OCI-LY3 (cell line): ENCODE data around the gene TESK2.

Source experiments
- H2AFZ ChIP-seq: fragments of 200-600, 300-600 bp; shearing (Covaris generic); 2 replicates; pipeline ENCODE4 v1.6.0; 2014; ENCODE audit warnings: antibody characterized with exemption, low read depth, low read length
- H3K27ac ChIP-seq: fragments of 200-600, 300-600 bp; sonication (generic); 2 replicates; pipeline ENCODE4 v1.5.1; 2014; ENCODE audit warnings: mild to moderate bottlenecking, low read length, moderate library complexity, mixed read lengths
- H3K27me3 ChIP-seq: fragments of 200-600, 300-600 bp; sonication (generic); 2 replicates; pipeline ENCODE4 v1.6.1; 2014; ENCODE audit warnings: low read depth, low read length, mixed read lengths
- H3K36me3 ChIP-seq: fragments of 200-600, 300-600 bp; sonication (generic); replicated peaks from 2 replicates; pipeline ENCODE3; 2014; ENCODE audit warnings: low read depth, low read length, mixed read lengths
- H3K4me1 ChIP-seq: fragments of 300-600, 200-600 bp; sonication (generic); 2 replicates; pipeline ENCODE4 v1.6.1; 2014; ENCODE audit warnings: low read length, mixed read lengths
- H3K4me2 ChIP-seq: fragments of 200-600, 300-600 bp; sonication (generic); 2 replicates; pipeline ENCODE4 v1.6.1; 2014; ENCODE audit warnings: low read length, mixed read lengths
- H3K4me3 ChIP-seq: fragments of 300-600, 200-600 bp; sonication (generic); 2 replicates; pipeline ENCODE4 v1.5.1; 2014; ENCODE audit warnings: antibody characterized with exemption, mild to moderate bottlenecking, low read length, moderate library complexity
- H3K79me2 ChIP-seq: fragments of 300-600, 200-600 bp; shearing (Covaris generic); 2 replicates; pipeline ENCODE4 v1.6.1; 2014; ENCODE audit warnings: mild to moderate bottlenecking, low read length, mixed read lengths
- H3K9ac ChIP-seq: fragments of 300-600, 200-600 bp; shearing (Covaris generic); 2 replicates; pipeline ENCODE4 v1.6.0; 2014; ENCODE audit warnings: mild to moderate bottlenecking, low read length, moderate library complexity
- H3K9me3 ChIP-seq: fragments of 200-600, 300-600 bp; shearing (Covaris generic); 2 replicates; pipeline ENCODE4 v1.6.1; 2014; ENCODE audit warnings: low read length, mixed read lengths; ENCODE audit not compliant: insufficient read depth
- H4K20me1 ChIP-seq: fragments of 200-600, 300-600 bp; sonication (generic); 2 replicates; pipeline ENCODE4 v1.6.1; 2016; ENCODE audit warnings: low read length, mixed read lengths; ENCODE audit not compliant: insufficient read depth
- CTCF ChIP-seq: fragments of 200-600, 300-600 bp; sonication (generic); IDR thresholded peaks from 2 replicates; pipeline ENCODE4 v1.5.1; 2014; ENCODE audit warnings: antibody characterized with exemption, low read length, low read depth
- EZH2phosphoT487 ChIP-seq: fragments of 200-600 bp; shearing (Covaris generic); IDR thresholded peaks from 2 replicates; pipeline ENCODE4 v1.6.1; 2018; ENCODE audit warnings: antibody characterized with exemption, mixed run types, low read depth

The TESK2 gene

GRCh38 chr1:45456531-45456930 lies 34.4 kb downstream of the TESK2 start:
- H3K27ac ChIP-seq = no peak overlapping the region
- TF ChIP-seq EZH2phosphoT487 = no peak
- TF ChIP-seq CTCF = no peak
- no peak overlapping the region for H3K4me3 ChIP-seq
- H3K79me2 ChIP-seq = no peaks in the 10 kb centered on the region
- no peak overlapping the region for H3K9ac ChIP-seq
- no peaks in the 10 kb centered on the region for H3K36me3 ChIP-seq
- no peaks in the 10 kb centered on the region for H3K9me3 ChIP-seq
- H4K20me1 ChIP-seq = no peaks in the 10 kb centered on the region
- H3K4me2 ChIP-seq = no peak overlapping the region
- H3K27me3 ChIP-seq = no peaks in the 10 kb centered on the region
- H3K4me1 ChIP-seq = no peaks in the 10 kb centered on the region
- no peak overlapping the region for H2AFZ ChIP-seq

GRCh38 chr1:45455162-45455561 lies 35.8 kb downstream of the TESK2 start:
- H3K4me1 ChIP-seq = no peaks in the 10 kb centered on the region
- no peak overlapping the region for H2AFZ ChIP-seq
- no peaks in the 10 kb centered on the region for H4K20me1 ChIP-seq
- H3K9ac ChIP-seq = no peak overlapping the region
- H3K4me2 ChIP-seq = no peak overlapping the region
- H3K9me3 ChIP-seq = no peaks in the 10 kb centered on the region
- no peak overlapping the region for H3K4me3 ChIP-seq
- no peaks in the 10 kb centered on the region for H3K79me2 ChIP-seq
- no peaks in the 10 kb centered on the region for H3K27me3 ChIP-seq
- TF ChIP-seq EZH2phosphoT487 = no peak
- no peaks in the 10 kb centered on the region for H3K36me3 ChIP-seq
- no peak overlapping the region for H3K27ac ChIP-seq

- no peak for TF ChIP-seq CTCF
- no peak for TF ChIP-seq EZH2phosphoT487
- Histone ChIP-seq H3K27ac (no peak overlapping the region), H3K4me1 (no peaks in the 10 kb centered on the region), H2AFZ (no peak overlapping the region), H3K36me3 (no peaks in the 10 kb centered on the region), H3K9me3 (no peaks in the 10 kb centered on the region), H3K4me3 (no peak overlapping the region), H4K20me1 (no peaks in the 10 kb centered on the region), H3K79me2 (no peaks in the 10 kb centered on the region), H3K9ac (no peak overlapping the region), H3K27me3 (no peaks in the 10 kb centered on the region), H3K4me2 (no peak overlapping the region)
These were observed 36.5 kb downstream of the TESK2 start for GRCh38 chr1:45454464-45454863.

- no peaks in the 10 kb centered on the region for H3K79me2 ChIP-seq
- TF ChIP-seq EZH2phosphoT487 = no peak
- H3K4me3 ChIP-seq = no peak overlapping the region
- H3K4me1 ChIP-seq = no peaks in the 10 kb centered on the region
- no peak overlapping the region for H3K4me2 ChIP-seq
- no peak overlapping the region for H3K27ac ChIP-seq
- no peak overlapping the region for H3K9ac ChIP-seq
- H3K9me3 ChIP-seq = no peaks in the 10 kb centered on the region
- H3K36me3 ChIP-seq = no peaks in the 10 kb centered on the region
- H4K20me1 ChIP-seq = no peaks in the 10 kb centered on the region
- H2AFZ ChIP-seq = no peak overlapping the region
- no peaks in the 10 kb centered on the region for H3K27me3 ChIP-seq
These were observed 38.5 kb downstream of the TESK2 start for GRCh38 chr1:45452503-45452902.

GRCh38 chr1:45448357-45448756 lies 42.6 kb downstream of the TESK2 start:
- H3K79me2 ChIP-seq = no peaks in the 10 kb centered on the region
- no peak overlapping the region for H3K9ac ChIP-seq
- no peaks in the 10 kb centered on the region for H3K27me3 ChIP-seq
- no peaks in the 10 kb centered on the region for H3K9me3 ChIP-seq
- H3K36me3 ChIP-seq = no peaks in the 10 kb centered on the region
- no peak overlapping the region for H3K27ac ChIP-seq
- TF ChIP-seq EZH2phosphoT487 = no peak
- TF ChIP-seq CTCF = no peak
- H3K4me1 ChIP-seq = no peaks in the 10 kb centered on the region
- no peaks in the 10 kb centered on the region for H4K20me1 ChIP-seq
- no peak overlapping the region for H3K4me2 ChIP-seq
- no peak overlapping the region for H3K4me3 ChIP-seq
- H2AFZ ChIP-seq = no peak overlapping the region
